Keratinocyte (primary cell): Measurements from ENCODE around the gene QSOX1.

Experiments used
- EZH2 ChIP-seq: IDR thresholded peaks from one replicate; pipeline ENCODE4 v1.6.1; 2012; ENCODE audit warnings: inconsistent platforms, mild to moderate bottlenecking, low read length, moderate library complexity
- TF ChIP-seq, protein P1 (sequence below), 3 experiments: IDR thresholded peaks in 1 of 3; conservative IDR thresholded peaks in 1 of 3; optimal IDR thresholded peaks in 1 of 3; 2 replicates in 2 of 3; 3 replicates in 1 of 3; pipeline versions ENCODE3 to v1.5.1; 2011; ENCODE audit warnings: low read length in 3 of 3, mild to moderate bottlenecking in 3 of 3, moderate library complexity in 2 of 3, control low read depth in 1 of 3, inconsistent platforms in 1 of 3; ENCODE audit not compliant: insufficient read depth in 2 of 3; ENCODE audit errors: extremely low read depth in 1 of 3

DNA sequence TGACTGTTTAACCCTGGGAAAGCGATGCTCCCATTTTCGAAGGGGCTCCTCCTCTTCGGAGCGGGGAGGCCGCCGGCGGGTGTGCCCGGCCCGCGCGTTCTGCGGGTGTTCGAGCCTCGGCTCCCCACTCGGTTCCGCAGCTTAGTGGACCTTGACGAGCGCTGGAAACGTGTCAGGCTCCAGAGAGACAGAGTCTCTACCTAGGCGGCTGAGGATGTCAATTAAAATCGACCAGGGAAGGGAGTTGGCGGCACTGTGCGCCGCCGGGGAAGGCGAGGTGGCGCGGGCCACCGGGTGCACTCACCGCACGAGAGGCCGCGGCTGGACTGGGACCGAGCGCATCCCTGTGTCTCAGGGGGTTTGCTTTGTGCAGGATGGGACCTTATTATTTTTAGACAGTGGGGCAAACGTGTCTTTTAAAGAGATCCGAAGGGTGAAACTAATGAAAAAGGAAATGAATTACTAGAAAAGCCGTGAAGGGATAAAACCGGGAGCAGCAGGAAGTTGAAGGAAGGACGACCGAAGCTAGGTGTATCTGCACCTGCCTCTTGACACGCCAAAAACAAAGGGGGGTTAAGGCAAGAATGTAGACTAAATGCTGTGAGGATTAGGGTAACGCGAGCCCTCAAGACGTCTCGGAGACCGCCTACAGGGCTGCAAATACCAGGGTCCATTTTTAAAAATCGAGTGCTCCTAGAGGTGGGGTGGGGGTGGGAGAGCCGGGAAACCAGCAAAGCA lies 81.0 kb downstream of the QSOX1 start:
- TF ChIP-seq, protein P1, sequence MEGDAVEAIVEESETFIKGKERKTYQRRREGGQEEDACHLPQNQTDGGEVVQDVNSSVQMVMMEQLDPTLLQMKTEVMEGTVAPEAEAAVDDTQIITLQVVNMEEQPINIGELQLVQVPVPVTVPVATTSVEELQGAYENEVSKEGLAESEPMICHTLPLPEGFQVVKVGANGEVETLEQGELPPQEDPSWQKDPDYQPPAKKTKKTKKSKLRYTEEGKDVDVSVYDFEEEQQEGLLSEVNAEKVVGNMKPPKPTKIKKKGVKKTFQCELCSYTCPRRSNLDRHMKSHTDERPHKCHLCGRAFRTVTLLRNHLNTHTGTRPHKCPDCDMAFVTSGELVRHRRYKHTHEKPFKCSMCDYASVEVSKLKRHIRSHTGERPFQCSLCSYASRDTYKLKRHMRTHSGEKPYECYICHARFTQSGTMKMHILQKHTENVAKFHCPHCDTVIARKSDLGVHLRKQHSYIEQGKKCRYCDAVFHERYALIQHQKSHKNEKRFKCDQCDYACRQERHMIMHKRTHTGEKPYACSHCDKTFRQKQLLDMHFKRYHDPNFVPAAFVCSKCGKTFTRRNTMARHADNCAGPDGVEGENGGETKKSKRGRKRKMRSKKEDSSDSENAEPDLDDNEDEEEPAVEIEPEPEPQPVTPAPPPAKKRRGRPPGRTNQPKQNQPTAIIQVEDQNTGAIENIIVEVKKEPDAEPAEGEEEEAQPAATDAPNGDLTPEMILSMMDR (optimal IDR thresholded peaks at IDR 0.05 in 1 of 3, IDR thresholded peaks at IDR 0.05 in 1 of 3, conservative IDR thresholded peaks at IDR 0.05 in 1 of 3; ENCODE audit: extremely low read depth in 1 of 3, insufficient read depth in 2 of 3, low read length in 3 of 3): no peak
- peak; percentile 72 for TF ChIP-seq EZH2
